GM18526 (cell line): Measurements from ENCODE around the gene SETMAR.

Source experiments
- POLR2A ChIP-seq: IDR thresholded peaks from 3 replicates; pipeline ENCODE4 v1.6.1; 2011; ENCODE audit not compliant: insufficient read length; ENCODE audit errors: extremely low read depth

SETMAR gene

DNA sequence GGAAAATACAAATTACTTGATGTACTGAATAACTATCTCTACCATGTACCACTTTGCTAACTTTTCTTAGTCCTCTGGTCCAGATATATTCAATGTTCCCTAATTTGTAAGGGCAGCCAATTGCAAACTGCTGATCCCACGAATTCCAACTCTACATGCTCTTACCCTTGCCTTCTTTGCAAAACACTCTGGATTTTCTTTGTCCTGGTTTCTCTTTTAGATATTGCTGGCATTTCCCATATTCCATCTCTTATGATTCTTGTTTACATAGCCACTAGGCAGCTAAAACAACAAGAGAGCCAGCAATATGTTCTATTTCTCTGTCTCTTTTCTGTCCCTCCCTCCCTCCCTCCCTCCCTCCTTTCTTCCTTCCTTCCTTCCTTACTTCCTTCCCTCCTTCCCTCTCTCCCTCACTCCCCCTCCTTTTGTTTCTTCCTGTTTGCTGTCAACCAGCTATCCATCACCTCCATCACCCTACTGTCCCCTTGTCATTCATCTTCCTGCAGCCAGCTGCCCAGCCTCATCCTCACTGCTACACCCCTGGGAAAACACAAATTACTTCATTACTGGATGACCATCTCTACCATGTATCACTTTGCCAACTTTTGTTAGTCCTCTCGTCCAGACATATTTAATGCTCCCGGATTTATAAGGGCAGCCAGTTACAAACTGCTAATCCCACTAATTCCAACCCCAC is 33.8 kb downstream of the SETMAR start:
- no peak for TF ChIP-seq POLR2A

DNA sequence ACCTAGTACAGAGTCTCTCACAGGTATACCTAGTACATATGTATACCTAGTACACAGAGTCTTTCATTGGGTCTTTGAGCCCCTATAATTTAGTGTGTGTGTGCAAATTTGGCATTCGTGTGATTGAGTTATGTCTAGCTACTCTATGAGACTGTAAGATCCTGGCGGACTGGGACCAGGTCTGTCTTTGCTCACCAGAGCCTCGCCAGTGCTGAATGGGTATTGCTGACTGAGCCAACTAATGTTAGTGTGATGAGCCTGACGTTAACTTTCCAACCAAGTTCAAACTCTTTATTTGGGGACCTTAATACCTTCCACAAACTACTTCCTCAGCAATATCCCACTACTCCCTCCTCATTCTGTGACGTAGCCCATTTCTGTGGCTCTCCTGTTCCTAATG is 35.6 kb downstream of the SETMAR start:
- no peak for TF ChIP-seq POLR2A

DNA sequence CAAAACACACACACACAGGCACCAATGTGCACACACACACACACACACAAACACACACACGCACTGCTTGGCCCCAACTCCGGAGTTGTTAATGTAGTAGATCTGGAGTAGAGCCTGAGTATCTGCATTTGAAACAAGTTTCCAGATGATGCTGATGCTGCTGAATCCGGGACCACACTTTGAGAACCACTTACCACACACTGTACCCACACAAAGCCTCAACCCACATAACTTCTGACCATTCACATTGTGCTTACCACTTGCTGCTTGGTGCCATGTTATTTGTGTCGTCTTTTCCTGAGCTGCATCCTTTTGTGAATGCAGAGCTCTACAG is 36.9 kb downstream of the SETMAR start:
- no peak for TF ChIP-seq POLR2A

- no peak for TF ChIP-seq POLR2A
Measured at GRCh38 chr3:4340411-4341335, 37.5 kb downstream of the SETMAR start.

DNA sequence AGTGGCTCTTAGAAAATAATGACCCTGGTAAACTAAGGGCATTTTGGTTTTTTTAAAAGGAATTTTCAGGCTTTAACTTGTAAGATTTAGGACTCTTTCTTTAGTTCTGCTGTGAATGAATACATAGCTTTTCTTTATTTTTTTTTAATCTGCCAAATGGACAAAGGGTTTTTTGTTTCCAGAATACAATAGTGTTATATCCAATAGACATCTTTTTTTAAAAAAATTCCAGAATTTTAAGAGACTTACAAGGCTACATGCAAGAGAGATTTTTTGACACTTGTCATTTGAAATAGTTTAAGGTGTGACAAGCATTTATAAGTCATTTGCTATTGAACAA is 38.1 kb downstream of the SETMAR start:
- TF ChIP-seq POLR2A, result no peak

DNA sequence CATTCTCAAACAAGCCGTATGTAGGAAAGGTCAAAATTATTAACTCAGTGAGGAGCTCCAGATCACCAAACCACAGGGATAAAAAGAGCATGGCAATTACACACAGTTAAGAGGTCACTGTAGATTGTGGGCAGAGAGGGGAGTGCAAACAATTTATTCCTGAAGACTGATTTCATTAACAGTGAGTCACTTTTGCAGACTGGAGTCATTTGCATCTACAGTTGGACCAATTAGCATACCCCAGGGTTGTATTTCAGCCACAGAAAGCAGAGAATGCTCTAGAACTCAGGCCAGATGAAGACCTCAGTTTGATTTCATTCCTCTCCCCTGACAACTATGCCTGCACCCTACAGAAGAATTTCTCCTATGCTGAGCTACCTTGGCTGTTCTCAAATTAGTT is 40.1 kb downstream of the SETMAR start:
- TF ChIP-seq POLR2A, result no peak

DNA sequence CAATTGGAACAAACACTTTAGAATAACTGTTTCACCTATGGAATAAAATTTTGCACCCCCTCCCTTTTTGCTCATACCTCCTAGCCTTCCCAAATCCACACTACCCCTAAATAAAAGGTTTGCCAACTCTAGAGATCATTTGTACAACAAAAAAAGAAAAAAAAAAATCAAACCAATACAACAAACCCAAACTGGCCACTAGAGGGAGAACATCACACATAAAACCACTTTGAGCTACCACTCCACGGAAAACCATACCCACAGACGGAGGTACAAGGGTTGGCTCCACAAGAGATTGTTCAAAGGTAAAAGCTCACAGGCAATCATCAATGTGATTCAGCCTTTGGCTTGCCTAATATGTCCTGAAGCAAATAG is 47.6 kb downstream of the SETMAR start:
- TF ChIP-seq POLR2A, result no peak

GRCh38 chr3:4351164-4351855 is 48.1 kb downstream of the SETMAR start:
- TF ChIP-seq POLR2A, result no peak

DNA sequence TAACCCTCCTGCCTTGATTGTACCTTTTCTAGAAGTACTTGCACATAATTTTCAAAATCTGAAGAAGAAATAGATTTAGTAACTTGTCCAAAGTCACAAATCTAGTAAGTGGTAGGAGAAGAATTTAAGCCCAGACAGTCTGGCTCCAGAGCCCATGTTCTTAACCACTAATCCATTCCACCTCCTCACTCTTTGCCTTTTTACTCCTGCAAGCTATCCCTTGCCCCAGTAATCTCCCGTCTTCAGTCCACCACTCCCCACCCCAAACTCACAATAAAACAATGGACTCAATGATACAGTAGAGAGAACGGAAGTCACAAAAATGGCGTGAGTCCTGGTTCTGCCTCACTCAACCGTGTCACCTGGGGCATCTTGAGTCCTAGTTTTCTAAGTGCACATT is 48.7 kb downstream of the SETMAR start:
- TF ChIP-seq POLR2A, result no peak

DNA sequence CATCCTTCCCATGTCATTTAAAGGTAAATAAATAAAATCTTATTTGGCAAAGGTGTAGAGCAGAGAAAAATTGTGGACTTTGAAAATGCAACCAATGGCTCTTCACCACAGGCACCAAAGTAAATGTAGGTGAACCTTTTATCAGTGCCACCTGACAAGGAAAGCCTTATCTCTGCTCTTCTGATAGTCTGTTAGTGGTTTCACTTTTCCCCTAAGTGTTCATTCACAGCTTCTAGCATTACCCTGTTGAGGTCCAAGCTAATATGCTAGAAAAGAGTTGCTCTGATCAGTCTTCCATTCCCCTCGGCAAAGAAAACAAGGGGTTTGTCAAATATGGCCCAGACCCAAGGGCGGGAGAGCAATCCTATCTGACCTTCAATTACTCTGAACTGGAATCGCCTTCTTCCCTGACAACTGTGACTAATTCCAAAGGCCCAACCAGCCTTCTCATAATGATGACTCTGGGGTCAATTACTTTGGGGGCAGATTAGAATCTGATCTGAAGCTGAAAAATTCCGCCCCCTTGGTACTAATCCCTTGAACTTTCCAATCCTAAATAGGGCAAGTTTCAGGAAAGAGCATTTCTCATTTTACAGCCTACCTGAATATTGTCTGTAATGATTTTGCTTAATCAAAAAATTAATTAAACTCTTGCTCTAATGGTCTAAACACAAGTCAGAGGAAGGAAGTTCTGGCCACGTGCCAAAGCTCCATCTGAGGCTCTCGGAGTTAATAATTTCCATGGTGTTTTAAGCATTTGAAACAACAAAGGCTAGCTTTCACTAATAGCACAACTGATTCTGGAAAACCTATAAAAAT is 52.4 kb downstream of the SETMAR start:
- TF ChIP-seq POLR2A, result no peak

DNA sequence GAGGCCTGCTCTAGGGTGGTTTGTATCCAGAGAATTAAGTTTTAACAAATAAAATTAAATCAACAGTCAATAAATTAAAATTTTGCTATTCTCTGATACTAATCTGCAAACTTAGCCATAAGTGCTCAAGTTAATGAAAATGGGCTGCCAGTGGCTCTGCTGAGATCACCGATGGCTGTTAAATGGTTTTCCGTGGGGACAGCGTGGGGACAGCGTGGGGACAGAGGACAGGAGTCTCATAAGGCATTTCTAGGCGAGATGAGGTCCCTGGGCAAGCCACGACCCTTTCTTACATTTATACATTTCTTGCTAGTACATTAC is 53.0 kb downstream of the SETMAR start:
- TF ChIP-seq POLR2A, result no peak

- TF ChIP-seq POLR2A, result no peak
Measured at GRCh38 chr3:4356546-4357410, 53.6 kb downstream of the SETMAR start.

DNA sequence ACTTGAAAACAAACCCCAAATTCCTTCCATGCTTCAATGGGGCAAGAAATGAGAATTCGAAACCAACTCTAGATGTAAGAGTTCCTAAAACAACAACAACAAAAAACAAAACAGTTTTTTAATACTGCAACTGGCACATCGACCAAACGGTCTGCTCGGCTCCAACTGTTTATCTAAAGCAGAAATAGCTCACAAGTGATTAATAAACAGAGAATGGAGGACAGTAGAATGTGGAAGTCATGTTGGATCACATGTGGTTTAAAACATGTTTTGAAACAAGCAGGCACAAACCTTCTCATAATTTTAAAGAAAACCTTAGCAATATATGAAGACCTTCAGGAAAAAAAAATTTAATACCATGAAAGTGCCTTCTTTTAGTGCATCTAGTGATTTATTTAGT is 55.1 kb downstream of the SETMAR start:
- no peak for TF ChIP-seq POLR2A

GRCh38 chr3:4359805-4360502 is 56.8 kb downstream of the SETMAR start:
- TF ChIP-seq POLR2A, result no peak
